ENCODE measurements around the gene TDG.

DNA sequence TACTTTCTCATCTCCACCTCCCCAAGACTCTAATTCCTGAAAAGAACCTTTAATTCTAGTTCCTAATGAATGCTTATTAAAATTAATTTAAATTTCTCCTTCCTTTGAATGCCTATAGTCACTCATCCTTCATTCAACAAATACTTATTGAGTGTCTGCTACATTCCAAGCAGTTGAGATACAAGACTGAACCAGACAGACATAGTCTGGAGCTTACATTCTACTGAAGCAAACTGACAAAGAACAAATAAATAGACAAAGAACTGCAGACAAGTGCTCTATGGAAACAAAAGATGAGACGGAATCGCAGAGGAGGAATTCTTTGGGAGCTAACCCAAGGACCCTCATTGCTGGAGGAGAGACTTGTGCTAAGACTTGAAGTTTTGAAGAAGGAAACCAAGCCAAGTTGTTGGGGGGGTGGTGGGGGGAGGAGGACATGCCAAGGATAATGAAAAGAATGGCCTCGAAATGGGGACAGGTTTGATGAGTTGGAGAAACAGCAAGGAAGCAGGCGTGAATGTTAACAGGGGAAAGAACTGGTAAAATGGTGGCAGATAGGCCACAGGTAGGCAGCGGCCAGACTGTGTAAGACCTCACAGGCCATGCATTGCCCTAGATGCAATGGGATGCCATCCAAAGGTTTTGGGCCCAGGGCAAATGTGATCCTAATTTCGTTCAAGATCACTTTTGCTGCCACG, 9.7 kb upstream of the TDG start:
- TF ChIP-seq, protein P1, sequence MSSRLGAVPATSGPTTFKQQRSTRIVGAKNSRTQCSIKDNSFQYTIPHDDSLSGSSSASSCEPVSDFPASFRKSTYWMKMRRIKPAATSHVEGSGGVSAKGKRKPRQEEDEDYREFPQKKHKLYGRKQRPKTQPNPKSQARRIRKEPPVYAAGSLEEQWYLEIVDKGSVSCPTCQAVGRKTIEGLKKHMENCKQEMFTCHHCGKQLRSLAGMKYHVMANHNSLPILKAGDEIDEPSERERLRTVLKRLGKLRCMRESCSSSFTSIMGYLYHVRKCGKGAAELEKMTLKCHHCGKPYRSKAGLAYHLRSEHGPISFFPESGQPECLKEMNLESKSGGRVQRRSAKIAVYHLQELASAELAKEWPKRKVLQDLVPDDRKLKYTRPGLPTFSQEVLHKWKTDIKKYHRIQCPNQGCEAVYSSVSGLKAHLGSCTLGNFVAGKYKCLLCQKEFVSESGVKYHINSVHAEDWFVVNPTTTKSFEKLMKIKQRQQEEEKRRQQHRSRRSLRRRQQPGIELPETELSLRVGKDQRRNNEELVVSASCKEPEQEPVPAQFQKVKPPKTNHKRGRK (CRISPR knock-in tag; IDR thresholded peaks at IDR 0.05; ENCODE audit: borderline replicate concordance), result no peak
- TF ChIP-seq FOXJ3 (CRISPR knock-in tag; IDR thresholded peaks at IDR 0.05; ENCODE audit: borderline replicate concordance) (no peak), CTCF (IDR thresholded peaks at IDR 0.05) (no peak), NR1H2 (CRISPR knock-in tag; IDR thresholded peaks at IDR 0.05) (no peak), TP53 (CRISPR knock-in tag; IDR thresholded peaks at IDR 0.05) (no peak)
- TF ChIP-seq, protein P2, sequence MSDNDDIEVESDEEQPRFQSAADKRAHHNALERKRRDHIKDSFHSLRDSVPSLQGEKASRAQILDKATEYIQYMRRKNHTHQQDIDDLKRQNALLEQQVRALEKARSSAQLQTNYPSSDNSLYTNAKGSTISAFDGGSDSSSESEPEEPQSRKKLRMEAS (CRISPR knock-in tag; IDR thresholded peaks at IDR 0.05), result no peak
- TF ChIP-seq, protein P3, sequence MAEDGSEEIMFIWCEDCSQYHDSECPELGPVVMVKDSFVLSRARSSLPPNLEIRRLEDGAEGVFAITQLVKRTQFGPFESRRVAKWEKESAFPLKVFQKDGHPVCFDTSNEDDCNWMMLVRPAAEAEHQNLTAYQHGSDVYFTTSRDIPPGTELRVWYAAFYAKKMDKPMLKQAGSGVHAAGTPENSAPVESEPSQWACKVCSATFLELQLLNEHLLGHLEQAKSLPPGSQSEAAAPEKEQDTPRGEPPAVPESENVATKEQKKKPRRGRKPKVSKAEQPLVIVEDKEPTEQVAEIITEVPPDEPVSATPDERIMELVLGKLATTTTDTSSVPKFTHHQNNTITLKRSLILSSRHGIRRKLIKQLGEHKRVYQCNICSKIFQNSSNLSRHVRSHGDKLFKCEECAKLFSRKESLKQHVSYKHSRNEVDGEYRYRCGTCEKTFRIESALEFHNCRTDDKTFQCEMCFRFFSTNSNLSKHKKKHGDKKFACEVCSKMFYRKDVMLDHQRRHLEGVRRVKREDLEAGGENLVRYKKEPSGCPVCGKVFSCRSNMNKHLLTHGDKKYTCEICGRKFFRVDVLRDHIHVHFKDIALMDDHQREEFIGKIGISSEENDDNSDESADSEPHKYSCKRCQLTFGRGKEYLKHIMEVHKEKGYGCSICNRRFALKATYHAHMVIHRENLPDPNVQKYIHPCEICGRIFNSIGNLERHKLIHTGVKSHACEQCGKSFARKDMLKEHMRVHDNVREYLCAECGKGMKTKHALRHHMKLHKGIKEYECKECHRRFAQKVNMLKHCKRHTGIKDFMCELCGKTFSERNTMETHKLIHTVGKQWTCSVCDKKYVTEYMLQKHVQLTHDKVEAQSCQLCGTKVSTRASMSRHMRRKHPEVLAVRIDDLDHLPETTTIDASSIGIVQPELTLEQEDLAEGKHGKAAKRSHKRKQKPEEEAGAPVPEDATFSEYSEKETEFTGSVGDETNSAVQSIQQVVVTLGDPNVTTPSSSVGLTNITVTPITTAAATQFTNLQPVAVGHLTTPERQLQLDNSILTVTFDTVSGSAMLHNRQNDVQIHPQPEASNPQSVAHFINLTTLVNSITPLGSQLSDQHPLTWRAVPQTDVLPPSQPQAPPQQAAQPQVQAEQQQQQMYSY (CRISPR knock-in tag; IDR thresholded peaks at IDR 0.05), result no peak
